Mesothelial cell of epicardium (in vitro differentiated cells): Measurements from ENCODE around the gene SBSN. TPM values are rescaled to one million over a fixed set of nuclear protein-coding genes. Genes with fewer than 3 reads are reported as not detected.

ENCODE experiments used
- DNase-seq, 2 experiments: peaks; one replicate each; pipeline ENCODE4 v3.0.0; 2021; ENCODE audit warnings: low spot score in 2 of 2; ENCODE audit not compliant: unreplicated experiment in 2 of 2
- H3K27ac Mint-ChIP-seq: 2 replicates; pipeline ENCODE4 v1.8.0; 2021; ENCODE audit warnings: mixed read lengths
- H3K27me3 Mint-ChIP-seq: 2 replicates; pipeline ENCODE4 v1.8.0; 2021; ENCODE audit warnings: low read depth, mixed read lengths
- H3K36me3 Mint-ChIP-seq: 2 replicates; pipeline ENCODE4 v1.8.0; 2021; ENCODE audit warnings: mixed read lengths
- H3K4me1 Mint-ChIP-seq: 2 replicates; pipeline ENCODE4 v1.8.0; 2021; ENCODE audit warnings: mixed read lengths
- H3K4me3 Mint-ChIP-seq: 2 replicates; pipeline ENCODE4 v1.8.0; 2021; ENCODE audit warnings: mild to moderate bottlenecking, moderate library complexity, mixed read lengths
- H3K9me3 Mint-ChIP-seq: 2 replicates; pipeline ENCODE4 v1.8.0; 2021; ENCODE audit warnings: mixed read lengths
- total RNA-seq: library from RNA; stranded (reverse); gene quantifications from 3 replicates; pipeline ENCODE4 v1.2.1, GENCODE V29; 2021
- TF ChIP-seq, protein P1 (sequence below): fragments of 200-600 bp; sonication (generic); IDR thresholded peaks from one replicate; pipeline ENCODE4 v1.5.0; 2021; ENCODE audit warnings: antibody characterized with exemption; ENCODE audit not compliant: unreplicated experiment

The SBSN gene
- total RNA-seq, 1 donor from 2014 or later: 0.49 TPM

DNA sequence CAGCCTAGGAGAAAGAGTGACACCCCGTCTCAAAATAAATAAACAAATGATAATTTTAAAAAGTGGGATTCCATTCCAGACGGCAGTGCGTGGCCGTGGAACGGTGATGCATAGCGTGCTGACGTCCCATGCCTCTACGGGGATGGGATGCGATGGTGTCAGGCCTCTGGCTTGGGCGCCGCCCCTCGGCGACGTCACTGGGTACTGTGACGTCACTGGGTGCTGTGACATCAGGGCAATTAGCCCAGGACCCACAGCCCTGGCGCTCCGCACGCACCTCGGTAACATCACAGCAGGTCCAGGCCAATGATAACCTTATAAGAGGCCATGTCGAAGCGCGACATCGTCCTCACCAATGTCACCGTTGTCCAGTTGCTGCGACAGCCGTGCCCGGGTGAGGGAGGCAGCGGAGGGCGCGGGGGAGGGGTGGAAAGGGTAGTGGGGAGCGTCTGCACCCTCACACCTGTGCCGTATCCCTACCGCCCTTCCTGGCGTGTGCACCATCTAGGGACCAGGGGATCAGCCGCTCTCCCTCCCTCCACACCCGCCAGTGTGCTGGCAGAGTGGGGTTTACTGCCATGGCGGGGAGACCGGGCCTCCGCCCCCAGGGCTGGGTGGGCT lies 5.2 kb upstream of the SBSN start, which contains the start of gene GAPDHS:
GAPDHS (plus strand) TSS at position 256 of the 621 bp plus-strand sequence; CDS start at position 328, 72 bp downstream.
- no peaks in the 10 kb centered on the region for H3K9me3 Mint-ChIP-seq
- H3K27ac Mint-ChIP-seq: no peak within 1 kb of the TSS

DNA sequence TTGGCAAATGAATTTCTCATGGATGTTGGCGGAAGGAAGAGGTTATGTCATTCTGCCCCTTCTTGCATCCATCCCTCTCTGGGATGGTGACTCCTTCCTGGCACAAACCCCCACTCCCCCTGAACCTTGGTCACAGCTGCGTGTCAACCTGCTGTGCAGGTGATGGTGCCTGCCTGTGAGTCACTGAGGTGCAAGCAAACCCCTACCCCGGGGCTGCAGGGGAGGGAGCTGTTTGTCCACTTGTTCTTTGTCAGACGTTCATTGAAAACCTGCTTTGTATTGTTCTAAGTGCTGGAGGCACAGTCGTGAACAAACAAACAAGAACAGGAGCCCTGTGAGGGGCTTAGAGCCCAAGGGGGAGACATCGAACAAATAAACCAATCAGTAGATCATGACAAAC lies 3.2 kb upstream of the SBSN start:
- DNase-seq: no peak
- Mint-ChIP-seq H3K27ac (no peak overlapping the region), H3K4me1 (no peaks in the 10 kb centered on the region), H3K9me3 (no peaks in the 10 kb centered on the region), H3K4me3 (no peak overlapping the region), H3K27me3 (peaks cover 27% of the 10 kb centered on the region), H3K36me3 (no peaks in the 10 kb centered on the region)
- TF ChIP-seq, protein P1, sequence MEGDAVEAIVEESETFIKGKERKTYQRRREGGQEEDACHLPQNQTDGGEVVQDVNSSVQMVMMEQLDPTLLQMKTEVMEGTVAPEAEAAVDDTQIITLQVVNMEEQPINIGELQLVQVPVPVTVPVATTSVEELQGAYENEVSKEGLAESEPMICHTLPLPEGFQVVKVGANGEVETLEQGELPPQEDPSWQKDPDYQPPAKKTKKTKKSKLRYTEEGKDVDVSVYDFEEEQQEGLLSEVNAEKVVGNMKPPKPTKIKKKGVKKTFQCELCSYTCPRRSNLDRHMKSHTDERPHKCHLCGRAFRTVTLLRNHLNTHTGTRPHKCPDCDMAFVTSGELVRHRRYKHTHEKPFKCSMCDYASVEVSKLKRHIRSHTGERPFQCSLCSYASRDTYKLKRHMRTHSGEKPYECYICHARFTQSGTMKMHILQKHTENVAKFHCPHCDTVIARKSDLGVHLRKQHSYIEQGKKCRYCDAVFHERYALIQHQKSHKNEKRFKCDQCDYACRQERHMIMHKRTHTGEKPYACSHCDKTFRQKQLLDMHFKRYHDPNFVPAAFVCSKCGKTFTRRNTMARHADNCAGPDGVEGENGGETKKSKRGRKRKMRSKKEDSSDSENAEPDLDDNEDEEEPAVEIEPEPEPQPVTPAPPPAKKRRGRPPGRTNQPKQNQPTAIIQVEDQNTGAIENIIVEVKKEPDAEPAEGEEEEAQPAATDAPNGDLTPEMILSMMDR: no peak

More for the DNA sequence above, 5.2 kb upstream of the SBSN start, which contains the start of gene GAPDHS:
- Mint-ChIP-seq H3K4me3 (no peak within 1 kb of the TSS), H3K36me3 (no peaks in the 10 kb centered on the region), H3K27me3 (peaks cover 18% of the 10 kb centered on the region), H3K4me1 (no peaks in the 10 kb centered on the region)
- TF ChIP-seq, protein P1: no peak
- DNase-seq: no peak

GRCh38 chr19:35529241-35530218 lies 1.4 kb upstream of the SBSN start:
- peaks cover 38% of the 10 kb centered on the region for H3K27me3 Mint-ChIP-seq
- no peak overlapping the region for H3K27ac Mint-ChIP-seq
- no peaks in the 10 kb centered on the region for H3K4me1 Mint-ChIP-seq
- no peaks in the 10 kb centered on the region for H3K9me3 Mint-ChIP-seq
- DNase-seq: no peak
- H3K36me3 Mint-ChIP-seq: no peaks in the 10 kb centered on the region
- no peak overlapping the region for H3K4me3 Mint-ChIP-seq
- TF ChIP-seq, protein P1: no peak

DNA sequence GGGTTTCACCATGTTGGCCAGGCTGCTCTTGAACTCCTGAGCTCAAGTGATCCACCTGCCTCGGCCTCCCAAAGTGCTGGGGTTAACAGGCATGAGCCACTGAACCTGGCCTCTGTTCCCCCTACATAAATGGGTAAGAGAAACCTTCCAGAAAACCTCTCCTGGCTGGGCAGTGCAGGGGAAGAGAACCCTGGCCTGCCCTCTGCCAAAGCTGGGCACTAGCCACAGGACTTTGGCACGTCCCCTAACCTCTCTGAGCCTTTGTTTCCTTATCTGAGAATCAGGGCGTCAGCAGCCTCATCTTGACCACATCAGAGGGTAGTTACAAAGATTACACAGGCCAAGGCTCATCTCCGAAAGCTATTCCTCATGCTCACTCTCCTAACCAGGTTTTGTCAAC lies 2.2 kb downstream of the SBSN start:
- Mint-ChIP-seq H3K36me3 (no peaks in the 10 kb centered on the region), H3K4me1 (no peaks in the 10 kb centered on the region), H3K9me3 (no peaks in the 10 kb centered on the region), H3K27ac (no peak overlapping the region), H3K27me3 (peaks cover 36% of the 10 kb centered on the region), H3K4me3 (no peak overlapping the region)
- TF ChIP-seq, protein P1: no peak
- DNase-seq: no peak

GRCh38 chr19:35524181-35524837 lies 3.8 kb downstream of the SBSN start:
- Mint-ChIP-seq H3K4me1 (no peaks in the 10 kb centered on the region), H3K27ac (no peak overlapping the region), H3K27me3 (peaks cover 39% of the 10 kb centered on the region), H3K36me3 (no peaks in the 10 kb centered on the region), H3K4me3 (no peak overlapping the region), H3K9me3 (no peaks in the 10 kb centered on the region)
- DNase-seq: no peak
- TF ChIP-seq, protein P1: no peak
